ENCODE measurements around the gene SSRP1.

GRCh38 chr11:57299150-57299737 is 36.4 kb downstream of the SSRP1 start:
- TF ChIP-seq, protein P1, sequence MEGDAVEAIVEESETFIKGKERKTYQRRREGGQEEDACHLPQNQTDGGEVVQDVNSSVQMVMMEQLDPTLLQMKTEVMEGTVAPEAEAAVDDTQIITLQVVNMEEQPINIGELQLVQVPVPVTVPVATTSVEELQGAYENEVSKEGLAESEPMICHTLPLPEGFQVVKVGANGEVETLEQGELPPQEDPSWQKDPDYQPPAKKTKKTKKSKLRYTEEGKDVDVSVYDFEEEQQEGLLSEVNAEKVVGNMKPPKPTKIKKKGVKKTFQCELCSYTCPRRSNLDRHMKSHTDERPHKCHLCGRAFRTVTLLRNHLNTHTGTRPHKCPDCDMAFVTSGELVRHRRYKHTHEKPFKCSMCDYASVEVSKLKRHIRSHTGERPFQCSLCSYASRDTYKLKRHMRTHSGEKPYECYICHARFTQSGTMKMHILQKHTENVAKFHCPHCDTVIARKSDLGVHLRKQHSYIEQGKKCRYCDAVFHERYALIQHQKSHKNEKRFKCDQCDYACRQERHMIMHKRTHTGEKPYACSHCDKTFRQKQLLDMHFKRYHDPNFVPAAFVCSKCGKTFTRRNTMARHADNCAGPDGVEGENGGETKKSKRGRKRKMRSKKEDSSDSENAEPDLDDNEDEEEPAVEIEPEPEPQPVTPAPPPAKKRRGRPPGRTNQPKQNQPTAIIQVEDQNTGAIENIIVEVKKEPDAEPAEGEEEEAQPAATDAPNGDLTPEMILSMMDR (IDR thresholded peaks at IDR 0.05), result no peak
- TF ChIP-seq EZH2 (IDR thresholded peaks at IDR 0.05), result no peak
